CD4-positive, alpha-beta T cell treated with Interferon alpha-2 for 1 hour (primary cell): ENCODE measurements around the gene PJA1.
A peak's percentile ranks its signal among the peaks of the same experiment; 100 is the strongest.

Source experiments
- DNase-seq, 2 donors: peaks; one replicate each; pipeline ENCODE4 v3.0.0-alpha.2; 2020 to 2022

The PJA1 gene

GRCh38 chrX:69165087-69165651 lies at the start of gene PJA1:
Gene PJA1, minus strand, starts transcription at chrX:69165453. Its CDS starts 2,380 bp downstream, at chrX:69163073.
- DNase-seq = peak; percentile 72 to 76

- no peak for DNase-seq
Observed at GRCh38 chrX:69214463-69214862, 49.2 kb upstream of the PJA1 start.

GRCh38 chrX:69211701-69212100 lies 46.4 kb upstream of the PJA1 start:
- DNase-seq = no peak

GRCh38 chrX:69210581-69210980 lies 45.3 kb upstream of the PJA1 start:
- DNase-seq = no peak

GRCh38 chrX:69207216-69207615 lies 42.0 kb upstream of the PJA1 start:
- no peak for DNase-seq

- DNase-seq = no peak
Observed at GRCh38 chrX:69203638-69204037, 38.4 kb upstream of the PJA1 start.

- no peak for DNase-seq
Observed at GRCh38 chrX:69197690-69198089, 32.4 kb upstream of the PJA1 start.

- no peak for DNase-seq
Observed at GRCh38 chrX:69196666-69197065, 31.4 kb upstream of the PJA1 start.

GRCh38 chrX:69195810-69196209 lies 30.6 kb upstream of the PJA1 start:
- DNase-seq = no peak

GRCh38 chrX:69195192-69195591 lies 29.9 kb upstream of the PJA1 start:
- DNase-seq = no peak

GRCh38 chrX:69192603-69193002 lies 27.4 kb upstream of the PJA1 start:
- no peak for DNase-seq

- no peak for DNase-seq
Observed at GRCh38 chrX:69189576-69190371, 24.5 kb upstream of the PJA1 start.

- DNase-seq = no peak
Observed at GRCh38 chrX:69186651-69187050, 21.4 kb upstream of the PJA1 start.

- no peak for DNase-seq
Observed at GRCh38 chrX:69185886-69186285, 20.6 kb upstream of the PJA1 start.

GRCh38 chrX:69185141-69185540 lies 19.9 kb upstream of the PJA1 start:
- DNase-seq = no peak

- DNase-seq = no peak
Observed at GRCh38 chrX:69182818-69183380, 17.6 kb upstream of the PJA1 start.

- DNase-seq = no peak
Observed at GRCh38 chrX:69179380-69179911, 14.2 kb upstream of the PJA1 start.

GRCh38 chrX:69178592-69178991 lies 13.3 kb upstream of the PJA1 start:
- no peak for DNase-seq

- DNase-seq = no peak
Observed at GRCh38 chrX:69177511-69178162, 12.4 kb upstream of the PJA1 start.

- DNase-seq = no peak
Observed at GRCh38 chrX:69176053-69176452, 10.8 kb upstream of the PJA1 start.

- DNase-seq = no peak
Observed at GRCh38 chrX:69173906-69174305, 8.7 kb upstream of the PJA1 start.

GRCh38 chrX:69172937-69173336 lies 7.7 kb upstream of the PJA1 start:
- no peak for DNase-seq

GRCh38 chrX:69170319-69170718 lies 5.1 kb upstream of the PJA1 start:
- no peak for DNase-seq
